C4-2B (cell line): ENCODE data around the gene VCAN.

Source experiments
- H3K27ac ChIP-seq: fragments of 450-650 bp; 2 replicates; pipeline ENCODE4 v1.5.1; 2017
- ZFX ChIP-seq: fragments of 450-650 bp; IDR thresholded peaks from 2 replicates; pipeline ENCODE4 v1.6.1; 2017
- TF ChIP-seq, protein P1 (sequence below): fragments of 450-650 bp; conservative IDR thresholded peaks from 2 replicates; pipeline ENCODE4 v1.5.1; 2017; ENCODE audit warnings: mild to moderate bottlenecking

Gene VCAN

GRCh38 chr5:83523929-83524328 is 52.4 kb downstream of the VCAN start:
- no peak for TF ChIP-seq ZFX
- TF ChIP-seq, protein P1, sequence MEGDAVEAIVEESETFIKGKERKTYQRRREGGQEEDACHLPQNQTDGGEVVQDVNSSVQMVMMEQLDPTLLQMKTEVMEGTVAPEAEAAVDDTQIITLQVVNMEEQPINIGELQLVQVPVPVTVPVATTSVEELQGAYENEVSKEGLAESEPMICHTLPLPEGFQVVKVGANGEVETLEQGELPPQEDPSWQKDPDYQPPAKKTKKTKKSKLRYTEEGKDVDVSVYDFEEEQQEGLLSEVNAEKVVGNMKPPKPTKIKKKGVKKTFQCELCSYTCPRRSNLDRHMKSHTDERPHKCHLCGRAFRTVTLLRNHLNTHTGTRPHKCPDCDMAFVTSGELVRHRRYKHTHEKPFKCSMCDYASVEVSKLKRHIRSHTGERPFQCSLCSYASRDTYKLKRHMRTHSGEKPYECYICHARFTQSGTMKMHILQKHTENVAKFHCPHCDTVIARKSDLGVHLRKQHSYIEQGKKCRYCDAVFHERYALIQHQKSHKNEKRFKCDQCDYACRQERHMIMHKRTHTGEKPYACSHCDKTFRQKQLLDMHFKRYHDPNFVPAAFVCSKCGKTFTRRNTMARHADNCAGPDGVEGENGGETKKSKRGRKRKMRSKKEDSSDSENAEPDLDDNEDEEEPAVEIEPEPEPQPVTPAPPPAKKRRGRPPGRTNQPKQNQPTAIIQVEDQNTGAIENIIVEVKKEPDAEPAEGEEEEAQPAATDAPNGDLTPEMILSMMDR: no peak
- no peak overlapping the region for H3K27ac ChIP-seq

GRCh38 chr5:83524345-83524744 is 52.8 kb downstream of the VCAN start:
- H3K27ac ChIP-seq: no peak overlapping the region
- TF ChIP-seq, protein P1: no peak
- TF ChIP-seq ZFX: no peak

- TF ChIP-seq ZFX: no peak
- H3K27ac ChIP-seq: no peak overlapping the region
These were observed 53.4 kb downstream of the VCAN start for GRCh38 chr5:83524991-83525390.

- H3K27ac ChIP-seq: no peak overlapping the region
- TF ChIP-seq ZFX: no peak
- TF ChIP-seq, protein P1: no peak
These were observed 54.7 kb downstream of the VCAN start for GRCh38 chr5:83526289-83526688.

- TF ChIP-seq, protein P1: no peak
- TF ChIP-seq ZFX: no peak
- no peak overlapping the region for H3K27ac ChIP-seq
These were observed 55.7 kb downstream of the VCAN start for GRCh38 chr5:83527221-83527620.

DNA sequence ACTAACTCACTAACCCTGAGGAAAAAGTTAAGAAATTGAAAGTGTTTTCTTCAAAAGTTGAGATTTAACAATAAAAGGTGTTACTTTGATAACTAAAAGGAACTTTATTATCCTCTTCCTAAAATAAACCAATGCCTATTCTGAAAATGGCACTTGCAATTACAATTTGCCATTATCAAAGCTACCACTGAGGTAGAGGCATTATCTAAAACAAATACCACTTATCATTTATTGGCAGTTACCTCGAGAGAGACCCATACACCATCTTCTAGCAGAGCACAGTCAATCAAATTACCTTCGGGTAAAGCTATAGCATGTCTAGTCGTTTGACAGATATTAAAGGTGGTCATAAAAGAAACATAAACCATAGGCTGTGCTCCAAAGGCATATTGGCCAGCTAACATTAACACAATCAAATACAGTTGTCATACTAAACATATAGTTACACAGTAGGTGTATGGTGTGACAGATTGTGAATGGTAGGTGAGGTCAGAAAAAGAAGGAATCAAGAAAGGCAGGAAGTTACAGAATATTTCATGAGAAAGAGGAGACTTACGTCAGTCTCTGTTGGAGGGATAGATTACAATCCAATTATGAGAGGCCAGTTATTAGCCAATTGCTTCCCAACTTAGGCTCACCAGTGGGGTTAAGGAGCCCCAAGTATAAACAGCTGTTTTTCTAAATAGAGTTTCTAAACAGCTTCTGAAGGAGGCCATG is 56.3 kb downstream of the VCAN start:
- no peak overlapping the region for H3K27ac ChIP-seq
- TF ChIP-seq ZFX: no peak
- TF ChIP-seq, protein P1: no peak

DNA sequence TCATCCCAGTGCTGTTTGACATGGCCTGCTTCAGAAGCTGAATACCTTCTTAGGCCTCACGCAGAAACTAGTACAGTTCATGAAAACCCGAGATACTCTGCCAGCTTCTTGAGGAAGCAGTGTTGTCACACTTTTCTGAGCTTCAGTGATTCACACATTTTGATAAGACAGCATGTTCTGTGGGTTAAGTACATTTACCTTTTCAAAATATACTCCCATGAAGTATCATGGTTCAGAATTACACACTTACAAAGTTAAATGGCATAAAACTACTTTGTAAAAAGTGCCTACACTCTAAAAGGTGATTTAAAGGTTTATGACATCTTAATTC is 56.9 kb downstream of the VCAN start:
- no peak overlapping the region for H3K27ac ChIP-seq

GRCh38 chr5:83530193-83530592 is 58.6 kb downstream of the VCAN start:
- TF ChIP-seq, protein P1: no peak
- no peak for TF ChIP-seq ZFX
- H3K27ac ChIP-seq: no peak overlapping the region

More for the DNA sequence above, 56.9 kb downstream of the VCAN start:
- no peak for TF ChIP-seq ZFX
- TF ChIP-seq, protein P1: no peak
